GM21381 (cell line): ENCODE results near the gene FMN2.

Source experiments
- ATAC-seq: cut with Tn5 transposase; IDR thresholded peaks from one replicate; pipeline ENCODE4 v1.9.1; 2021; ENCODE audit warnings: mild to moderate bottlenecking, moderate library complexity; ENCODE audit not compliant: unreplicated experiment

Gene FMN2

DNA sequence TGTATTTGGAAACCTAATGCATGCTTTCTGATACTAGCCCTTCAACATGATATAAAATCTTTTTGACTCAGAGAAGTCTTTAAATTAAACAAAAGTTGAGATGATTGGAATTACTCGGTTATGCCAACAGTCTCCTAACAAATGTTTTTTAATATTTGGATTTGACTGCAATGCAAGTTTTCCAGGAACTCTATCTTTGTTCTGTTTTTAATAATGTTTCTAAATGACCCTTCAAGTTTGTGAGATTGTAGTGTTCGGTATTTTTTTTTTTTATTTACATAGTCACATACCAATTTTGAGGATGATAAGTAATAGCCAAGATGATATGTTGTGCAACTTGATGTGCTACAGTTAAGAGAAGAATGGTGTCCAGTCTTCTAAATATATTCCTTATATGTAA lies 258.0 kb downstream of the FMN2 start:
- ATAC-seq = no peak

DNA sequence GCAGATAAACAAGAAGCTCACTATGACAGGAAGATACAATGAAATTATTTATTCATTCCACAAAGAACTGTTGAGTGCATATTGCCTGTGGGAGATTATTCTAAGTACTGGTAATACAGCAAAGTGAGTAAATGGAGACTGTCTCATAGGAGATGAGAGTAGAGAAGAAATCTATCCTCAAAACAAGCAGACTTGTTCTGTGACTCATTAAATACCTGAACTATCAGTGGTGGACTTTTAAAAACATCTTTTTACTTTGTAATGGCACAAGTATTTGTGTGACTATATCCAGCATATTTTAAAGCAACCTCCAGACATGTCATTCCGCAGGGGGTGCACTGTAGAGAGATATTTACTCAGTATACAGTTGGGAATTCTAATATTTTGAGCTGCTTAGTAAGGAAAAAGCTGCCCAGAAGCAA lies 259.2 kb downstream of the FMN2 start:
- ATAC-seq = no peak

DNA sequence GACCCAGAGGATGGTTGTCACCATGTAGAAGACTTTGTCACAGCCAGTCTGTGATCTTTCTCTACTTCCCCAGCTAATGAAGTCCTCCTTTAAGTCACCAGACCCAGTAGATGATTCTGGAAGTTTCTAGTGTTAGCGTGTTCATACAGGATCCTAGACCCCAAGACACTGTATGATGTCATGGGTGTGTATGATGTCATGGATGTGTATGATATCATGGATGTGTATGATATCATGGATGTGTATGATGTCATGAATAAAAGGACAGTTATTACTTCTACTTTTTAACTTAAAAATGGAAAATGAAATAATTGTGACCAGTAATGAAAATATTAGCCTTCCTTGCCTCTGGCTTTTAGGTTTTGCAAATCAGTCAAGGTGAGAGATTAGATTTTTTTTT lies 260.0 kb downstream of the FMN2 start:
- no peak for ATAC-seq

DNA sequence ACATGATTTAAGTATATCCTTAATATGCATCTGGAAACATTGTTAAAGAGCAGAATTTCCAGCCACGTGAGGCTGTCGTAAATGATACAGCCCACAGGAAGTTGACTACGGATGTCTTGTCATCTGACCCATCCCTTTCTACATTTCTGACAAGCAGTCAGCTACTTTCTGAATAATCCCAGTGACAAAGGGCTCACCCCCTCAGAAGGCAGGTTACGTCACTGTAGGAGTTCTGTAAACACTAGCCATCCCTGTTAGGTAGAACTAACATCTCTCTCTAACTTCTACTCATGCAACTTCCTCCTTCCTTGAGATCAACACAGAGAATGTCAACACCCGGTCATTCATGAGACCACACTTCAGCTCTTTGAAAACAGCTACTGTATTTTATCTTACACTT lies 261.1 kb downstream of the FMN2 start:
- ATAC-seq = no peak

DNA sequence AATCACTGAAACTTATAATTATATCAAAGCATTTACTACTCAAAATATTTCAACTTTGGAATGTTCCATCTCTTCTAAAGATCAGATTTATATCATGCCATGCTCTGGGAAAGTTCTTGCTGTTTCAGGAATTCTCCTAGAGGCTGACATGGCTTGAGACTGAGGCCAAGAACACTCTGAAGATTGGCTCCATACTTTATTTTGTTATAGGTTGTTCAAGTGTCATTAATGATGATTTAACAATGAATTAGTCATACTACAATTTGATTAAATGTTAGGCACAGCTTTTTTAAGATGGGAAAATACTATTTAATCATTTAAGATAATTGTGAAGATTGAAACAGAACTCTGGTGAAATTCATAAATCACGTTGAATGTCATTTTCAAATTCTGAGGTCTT lies 264.9 kb downstream of the FMN2 start:
- ATAC-seq = no peak

DNA sequence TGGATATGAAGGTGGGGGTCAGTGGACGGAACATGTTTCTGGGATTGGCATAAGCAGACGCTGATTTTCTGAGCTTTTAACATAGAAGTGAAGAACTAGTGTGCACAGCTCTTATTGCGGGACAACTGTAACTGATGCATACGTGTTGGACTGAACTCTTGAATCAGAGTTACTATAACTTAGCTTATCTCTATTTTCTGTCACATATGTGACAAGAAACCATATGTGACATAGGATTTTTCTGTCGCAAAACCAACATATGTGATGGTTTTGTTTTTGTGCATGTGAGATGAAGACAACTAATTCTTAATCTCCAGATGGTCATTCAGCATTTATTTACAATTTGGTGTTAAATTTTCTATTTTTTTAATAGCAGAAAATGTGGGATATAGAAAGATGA lies 270.4 kb downstream of the FMN2 start:
- ATAC-seq = no peak

DNA sequence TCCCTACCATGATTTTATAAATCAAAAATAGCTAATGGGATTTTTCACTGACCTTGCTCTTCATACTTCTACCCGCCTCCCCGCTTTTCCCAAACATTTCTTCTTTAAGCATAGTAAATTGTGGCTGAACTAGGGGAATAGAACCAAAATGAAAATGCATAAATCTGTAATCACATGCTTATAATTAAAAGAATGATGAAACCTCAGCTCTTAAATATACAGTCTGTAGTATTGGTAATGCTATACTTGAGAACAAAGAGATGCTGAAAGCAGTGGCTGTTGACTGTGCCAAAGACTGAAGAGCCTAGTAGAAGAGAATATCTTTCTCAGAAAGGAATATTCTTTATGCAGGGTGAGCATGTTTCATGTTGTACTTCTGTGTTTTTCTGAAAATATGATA lies 271.1 kb downstream of the FMN2 start:
- ATAC-seq = no peak

DNA sequence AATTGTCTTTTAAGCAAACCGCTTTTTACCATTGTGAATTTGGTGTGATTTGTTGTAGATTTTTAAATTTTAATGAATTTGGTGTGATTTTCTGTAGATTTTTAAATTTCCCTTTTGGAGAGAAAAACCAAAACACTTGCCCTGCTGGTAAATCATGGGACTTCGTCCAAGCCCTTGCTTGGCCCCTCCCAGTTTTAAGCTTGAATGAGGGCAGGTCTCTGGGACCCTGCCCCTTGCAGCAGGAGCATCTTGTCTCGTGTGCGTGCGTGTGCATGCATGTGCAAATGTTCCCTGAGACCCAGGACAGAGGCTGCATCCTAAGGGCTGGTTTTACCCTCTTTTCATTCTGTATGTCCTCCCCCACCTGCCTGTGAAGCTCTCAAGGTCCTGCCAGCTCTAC lies 271.6 kb downstream of the FMN2 start:
- ATAC-seq = no peak

DNA sequence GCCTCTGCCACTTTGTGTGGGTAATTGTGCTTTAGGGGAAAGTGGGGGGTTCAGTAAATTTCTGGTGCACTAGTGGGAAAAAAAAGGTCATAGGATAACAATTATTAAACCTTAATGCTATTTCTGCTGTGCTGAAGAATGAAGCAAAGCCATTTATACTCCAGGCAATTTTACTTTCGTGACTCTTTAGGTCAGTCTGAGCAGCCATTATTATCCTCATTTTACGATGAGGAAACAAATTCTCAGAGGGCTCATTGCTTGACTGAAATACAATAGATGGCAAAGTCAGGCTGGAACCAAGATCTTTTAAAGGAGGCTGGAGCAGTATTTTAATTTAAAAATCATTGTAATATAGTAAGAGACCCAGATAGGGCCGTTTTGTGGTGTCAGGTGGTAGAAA lies 272.2 kb downstream of the FMN2 start:
- ATAC-seq = no peak

DNA sequence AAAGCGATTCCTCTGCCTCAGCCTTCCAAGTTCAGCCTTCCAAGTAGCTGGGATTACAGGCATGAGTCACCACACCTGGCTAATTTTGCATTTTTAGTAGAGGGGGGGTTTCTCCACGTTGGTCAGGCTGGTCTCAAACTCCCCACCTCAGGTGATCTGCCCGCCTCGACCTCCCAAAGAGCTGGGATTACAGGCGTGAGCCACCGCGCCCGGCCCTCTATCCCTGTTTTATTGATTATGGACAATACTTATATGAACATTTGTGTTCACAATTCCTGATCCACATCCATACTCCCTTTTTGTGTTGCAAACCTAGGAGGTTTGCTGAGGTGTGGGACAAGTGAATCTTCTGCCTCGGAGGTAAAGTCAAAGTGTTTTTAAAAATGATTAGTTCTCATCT lies 275.0 kb downstream of the FMN2 start:
- ATAC-seq = no peak

DNA sequence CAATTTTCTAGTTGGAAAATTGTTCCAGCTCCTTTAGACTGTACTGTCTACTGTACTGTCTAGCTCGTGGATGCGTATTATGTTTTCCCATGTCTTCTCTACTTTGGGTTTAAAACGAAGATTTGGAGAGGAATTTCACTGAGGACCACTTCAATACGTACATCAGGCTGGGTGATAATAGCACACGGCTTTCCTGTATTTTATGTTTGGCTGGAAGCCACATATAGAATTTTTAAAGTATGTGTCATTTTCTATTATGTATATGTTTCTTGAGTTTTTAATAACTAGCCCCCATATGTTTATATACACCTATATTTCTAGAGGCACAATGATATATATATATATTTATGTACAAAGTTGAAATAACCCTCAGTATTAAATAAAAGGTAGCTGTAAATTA lies 293.9 kb downstream of the FMN2 start:
- ATAC-seq = no peak

DNA sequence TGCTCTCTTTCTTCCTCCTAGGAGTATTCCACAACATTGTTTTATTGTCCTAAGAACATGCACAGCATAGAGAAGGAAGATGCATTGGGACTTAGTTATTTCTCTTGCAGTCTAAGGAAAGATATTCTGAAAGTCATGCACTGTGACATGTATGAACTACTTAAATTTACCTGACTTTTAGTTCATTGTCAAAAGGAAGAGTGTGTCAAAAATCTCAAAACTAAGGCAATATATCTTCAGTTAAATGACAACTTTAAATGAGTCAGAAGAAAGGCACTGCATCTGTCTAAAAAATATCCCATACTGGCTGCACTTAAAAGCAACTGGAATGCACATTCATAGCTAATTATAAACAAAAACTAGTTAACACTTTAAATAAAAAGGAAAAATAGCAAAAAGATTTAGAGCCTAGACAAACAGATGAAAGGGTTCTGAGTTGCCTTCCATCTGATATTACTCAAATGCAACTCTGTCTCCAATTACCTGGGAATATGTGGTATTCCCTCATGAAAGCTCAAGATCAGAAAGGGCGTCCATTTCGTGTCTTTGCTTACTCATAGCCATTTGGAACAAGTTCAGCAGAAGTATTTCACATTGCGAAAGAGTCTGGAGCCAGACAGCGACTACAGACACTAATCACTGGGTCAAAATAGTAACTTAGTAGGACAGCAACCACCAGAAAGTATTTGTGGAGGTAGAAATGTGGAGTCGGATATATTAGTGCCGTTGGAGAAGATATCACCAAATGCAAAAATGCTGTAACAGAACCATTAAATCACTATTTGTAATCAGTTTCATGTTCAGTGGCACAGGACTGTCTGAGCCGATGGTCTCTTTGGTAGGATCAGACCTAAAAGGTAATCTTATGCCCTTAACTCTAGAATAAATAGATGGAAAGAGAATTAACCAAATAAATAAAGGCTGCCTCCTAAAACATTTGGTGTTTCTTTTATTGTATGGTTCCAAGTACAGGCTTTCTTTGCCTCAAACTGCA lies 294.6 kb downstream of the FMN2 start:
- no peak for ATAC-seq

DNA sequence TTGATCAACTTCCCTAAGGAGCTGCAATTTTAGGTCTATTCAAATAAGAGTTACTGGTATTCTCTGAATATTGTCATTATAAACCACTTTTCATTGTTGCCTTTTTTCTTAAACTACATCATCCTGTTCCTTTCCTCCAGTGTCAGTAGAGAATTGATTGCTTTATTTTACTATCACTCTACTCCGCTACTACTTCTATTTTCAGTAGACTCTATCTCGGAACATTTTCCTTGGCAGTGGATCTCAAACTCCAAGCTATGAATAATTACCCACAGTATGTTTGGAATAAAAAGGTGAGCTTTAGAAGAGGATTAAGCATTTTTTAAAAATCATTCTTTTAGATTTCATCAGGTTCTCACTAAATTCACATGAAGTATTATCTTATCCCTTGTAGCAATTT lies 295.4 kb downstream of the FMN2 start:
- ATAC-seq = no peak

DNA sequence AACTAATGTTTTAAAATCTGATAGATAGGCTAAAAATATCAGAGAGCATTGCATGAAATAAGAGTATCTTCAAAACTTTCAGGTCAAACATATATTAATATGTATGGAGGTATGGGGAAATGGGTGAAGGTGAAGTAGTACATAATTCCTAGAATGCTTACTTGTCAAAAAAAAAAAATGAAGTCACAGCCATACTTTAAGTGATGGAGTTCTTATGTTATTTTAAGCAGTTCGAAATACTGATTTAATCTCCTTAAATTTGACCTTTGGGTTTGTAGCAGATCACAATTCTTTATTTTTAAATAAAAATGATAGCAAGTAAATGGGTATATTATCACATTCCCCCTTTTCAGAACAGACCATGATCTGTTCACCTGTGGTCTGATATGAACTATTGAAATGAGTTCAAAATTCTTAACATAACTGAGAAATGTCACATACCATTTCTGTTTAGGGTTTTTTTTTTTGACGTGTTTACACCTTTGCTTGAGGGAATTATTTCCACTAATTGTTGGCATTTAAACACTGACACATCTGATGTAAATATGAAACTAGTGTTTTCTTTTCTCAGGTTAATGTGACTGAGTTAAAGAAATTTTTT lies 300.1 kb downstream of the FMN2 start:
- ATAC-seq = no peak

DNA sequence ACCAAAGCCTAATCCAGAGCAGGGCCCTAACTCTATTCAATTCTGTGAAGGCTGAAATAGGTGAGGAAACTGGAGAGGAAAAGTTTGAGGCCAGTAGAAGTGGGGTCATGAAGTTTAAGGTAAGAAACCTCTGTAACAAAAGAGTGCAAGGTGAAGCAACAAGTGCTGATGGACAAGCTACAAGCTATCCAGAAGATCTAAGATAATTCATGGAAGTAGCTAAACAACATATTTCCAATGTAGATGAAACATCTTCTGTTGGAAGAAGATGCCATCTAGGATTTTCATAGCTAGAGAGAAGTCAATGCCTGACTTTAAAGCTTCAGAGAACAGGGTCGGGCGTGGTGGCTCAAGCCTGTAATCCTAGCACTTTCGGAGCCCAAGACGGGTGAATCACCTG lies 302.7 kb downstream of the FMN2 start:
- no peak for ATAC-seq

DNA sequence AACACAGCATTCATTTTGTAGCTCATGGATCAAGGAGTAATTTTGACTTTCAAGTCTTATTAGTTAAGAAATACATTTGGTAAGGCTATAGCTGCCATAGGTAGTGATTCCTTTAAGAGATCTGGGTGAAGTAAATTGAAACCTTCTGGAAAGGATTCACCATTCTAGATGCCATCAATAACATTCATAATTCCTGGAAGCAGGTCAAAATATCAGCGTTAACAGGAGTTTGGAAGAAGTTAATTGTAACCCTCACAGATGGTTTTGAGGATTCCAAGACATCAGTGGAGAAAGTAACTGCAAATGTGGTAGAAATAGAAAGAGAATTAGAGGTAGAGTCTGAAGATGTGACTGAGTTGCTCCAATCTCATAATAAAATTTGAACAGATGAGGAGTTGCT lies 303.7 kb downstream of the FMN2 start:
- no peak for ATAC-seq

DNA sequence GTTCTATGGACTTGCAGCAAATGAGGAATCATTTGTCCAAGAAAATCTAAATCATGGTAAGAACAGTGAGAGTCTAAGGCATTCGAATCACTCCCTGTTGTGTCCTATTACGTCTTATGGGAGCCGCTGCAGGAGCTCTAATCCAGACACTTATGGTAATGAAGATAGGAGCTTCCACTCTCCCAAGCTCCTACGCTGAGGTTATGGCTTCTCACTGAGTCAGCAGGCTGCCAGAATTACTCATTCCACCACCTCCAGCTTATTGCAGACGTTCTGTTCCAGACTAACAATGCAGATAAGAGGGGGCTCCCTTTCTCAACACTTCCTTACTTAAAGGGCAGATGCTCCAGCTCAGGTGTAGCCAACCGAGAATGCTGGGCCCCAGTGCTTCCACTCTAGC lies 307.7 kb downstream of the FMN2 start:
- ATAC-seq = no peak

DNA sequence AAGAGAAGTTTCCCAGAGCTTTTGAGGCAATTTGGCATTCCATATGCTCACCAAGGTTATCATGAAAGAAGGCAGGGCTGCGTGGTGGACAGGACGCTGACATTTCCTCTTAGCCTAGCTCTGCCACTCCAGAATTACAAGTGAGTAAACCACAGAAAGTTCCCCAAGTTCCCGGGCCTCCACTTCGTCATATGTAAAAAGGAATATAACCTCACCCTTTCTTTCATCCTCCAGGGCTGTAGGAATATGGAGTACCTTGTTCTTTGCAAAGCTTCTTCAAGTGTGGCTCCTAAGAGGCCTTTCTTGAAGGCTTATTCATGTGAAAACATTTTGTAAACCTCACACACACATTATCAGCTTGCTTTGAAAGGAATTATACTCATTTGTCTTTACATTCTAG lies 310.0 kb downstream of the FMN2 start:
- ATAC-seq = no peak

DNA sequence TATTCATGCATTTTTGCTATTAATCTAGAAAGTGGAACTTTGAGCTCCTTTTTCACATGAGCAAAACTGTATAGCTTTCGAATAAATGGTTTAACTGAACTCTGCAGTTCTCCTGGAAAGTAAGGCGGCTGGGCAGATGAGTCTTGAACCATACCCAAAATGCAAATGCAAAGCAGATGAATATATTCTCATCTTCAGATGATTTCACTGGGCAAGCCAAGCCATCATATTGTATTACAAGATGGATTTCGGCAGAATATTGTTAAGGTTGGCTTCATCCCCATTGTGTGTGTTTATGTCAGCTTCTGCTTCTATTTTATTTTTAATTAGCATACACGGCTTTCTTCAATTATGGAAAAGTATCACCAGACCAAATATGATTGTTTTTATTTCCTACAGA lies 310.6 kb downstream of the FMN2 start:
- no peak for ATAC-seq

DNA sequence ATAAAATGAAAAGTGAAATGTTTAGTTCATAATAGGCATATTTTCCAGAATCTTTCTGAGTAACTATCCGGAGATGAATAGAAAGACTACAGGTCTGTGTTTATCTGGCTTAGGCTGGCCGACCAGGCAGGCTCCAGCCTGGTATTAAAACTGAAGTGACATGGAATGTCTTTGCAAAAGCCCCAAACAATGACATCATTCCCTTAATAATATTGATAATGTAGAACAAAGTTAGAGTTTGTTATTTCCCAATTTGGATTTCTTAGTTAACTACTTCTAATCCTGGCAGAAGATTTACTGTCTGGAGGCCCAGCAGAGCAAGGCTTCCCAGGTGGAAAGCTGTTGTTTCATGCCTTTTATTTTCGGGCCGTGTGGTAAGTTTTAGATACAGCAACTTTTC lies 312.6 kb downstream of the FMN2 start:
- ATAC-seq = no peak

DNA sequence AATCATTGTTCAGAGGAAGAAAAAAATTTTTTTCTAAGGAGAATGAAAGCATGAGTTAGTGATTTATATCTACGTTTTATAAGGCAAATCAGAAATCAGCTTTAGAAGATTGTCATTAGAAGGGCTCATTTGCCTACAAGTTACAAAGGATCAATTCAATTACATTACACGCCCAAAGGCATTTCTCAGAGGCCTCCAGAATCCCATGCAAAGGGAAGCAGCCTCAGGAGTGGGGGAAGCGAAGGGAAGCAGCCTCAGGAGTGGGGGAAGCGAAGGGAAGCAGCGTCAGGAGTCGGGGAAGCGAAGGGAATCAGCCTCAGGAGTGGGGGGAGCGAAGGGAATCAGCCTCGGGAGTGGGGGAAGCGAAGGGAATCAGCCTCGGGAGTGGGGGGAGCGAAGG lies 314.1 kb downstream of the FMN2 start:
- ATAC-seq = no peak

DNA sequence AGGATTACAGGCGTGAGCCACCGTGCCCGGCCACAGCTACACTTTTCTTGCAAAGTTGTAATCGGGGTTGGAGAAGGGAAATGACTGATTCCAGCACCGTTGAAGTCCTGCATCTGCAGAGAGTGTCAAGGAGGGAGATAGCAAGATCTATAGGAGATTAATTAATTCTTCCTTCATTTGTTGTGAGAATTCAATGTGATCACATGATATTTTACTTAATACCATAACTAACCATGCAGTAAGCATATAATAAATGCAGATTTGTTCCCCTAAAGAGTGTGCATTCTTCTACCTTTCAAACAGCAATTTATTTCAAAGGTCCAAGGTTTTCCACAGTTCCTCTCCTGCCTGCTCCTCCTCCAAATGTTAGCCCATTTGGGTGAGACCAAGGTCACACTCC lies 315.7 kb downstream of the FMN2 start:
- no peak for ATAC-seq

DNA sequence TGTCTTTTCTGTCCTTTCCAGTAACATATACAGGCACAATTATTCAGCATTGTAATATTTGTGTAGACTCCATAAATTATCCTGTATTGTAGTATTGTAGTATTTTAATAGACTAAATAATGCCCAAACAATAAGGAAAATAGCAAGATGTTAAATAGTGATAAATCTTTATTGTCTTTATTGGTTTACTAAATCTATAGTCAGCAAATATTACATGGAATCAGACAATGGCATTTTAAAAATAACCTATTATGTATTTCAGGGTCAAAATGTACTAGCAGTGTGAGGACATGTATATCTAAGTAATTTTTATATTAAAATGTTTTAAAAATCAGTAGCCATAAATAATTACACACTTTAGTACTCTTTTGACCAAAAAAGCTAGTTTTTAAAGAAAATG lies 317.9 kb downstream of the FMN2 start:
- ATAC-seq = no peak
